Neural cell (in vitro differentiated cells): ENCODE results near the gene DDX1. TPM values are rescaled to one million over a fixed set of nuclear protein-coding genes. Genes with fewer than 3 reads are reported as not detected.

Source experiments
- H2AFZ ChIP-seq: fragments of 200-600, 300-800 bp; sonication (generic), shearing (Covaris generic); 2 replicates; pipeline ENCODE4 v1.6.0; 2014; ENCODE audit warnings: low read depth, mild to moderate bottlenecking, antibody characterized with exemption, low read length, moderate library complexity
- H3F3A ChIP-seq: fragments of 200-600 bp; shearing (Covaris generic); 2 replicates; pipeline ENCODE4 v1.6.1; 2016; ENCODE audit warnings: mild to moderate bottlenecking, moderate library complexity, mixed read lengths, antibody characterized with exemption, low read length; ENCODE audit not compliant: insufficient read depth, poor library complexity, severe bottlenecking
- H3K27ac ChIP-seq: fragments of 200-600, 300-800 bp; sonication (generic), shearing (Covaris generic); 2 replicates; pipeline ENCODE4 v1.5.1; 2014; ENCODE audit warnings: mild to moderate bottlenecking, low read length, moderate library complexity
- H3K27me3 ChIP-seq: fragments of 300-800, 200-600 bp; sonication (generic), shearing (Covaris generic); 2 replicates; pipeline ENCODE4 v1.6.0; 2014; ENCODE audit warnings: mild to moderate bottlenecking, low read depth, low read length, moderate library complexity; ENCODE audit not compliant: insufficient read depth
- H3K36me3 ChIP-seq: fragments of 300-800, 200-600 bp; sonication (generic), shearing (Covaris generic); 2 replicates; pipeline ENCODE4 v1.5.1; 2014; ENCODE audit warnings: mild to moderate bottlenecking, antibody characterized with exemption, low read length, moderate library complexity; ENCODE audit not compliant: insufficient read depth
- H3K4me2 ChIP-seq: fragments of 300-800, 200-600 bp; sonication (generic), shearing (Covaris generic); 2 replicates; pipeline ENCODE4 v1.6.0; 2014; ENCODE audit warnings: mild to moderate bottlenecking, low read length
- H3K4me3 ChIP-seq: fragments of 300-800, 200-600 bp; sonication (generic), shearing (Covaris generic); 2 replicates; pipeline ENCODE4 v1.5.1; 2014; ENCODE audit warnings: mild to moderate bottlenecking, low read length, moderate library complexity
- H3K79me2 ChIP-seq: fragments of 200-600 bp; shearing (Covaris generic); replicated peaks from 2 replicates; pipeline ENCODE4 v1.6.0; 2014; ENCODE audit warnings: mild to moderate bottlenecking, low read length, moderate library complexity; ENCODE audit not compliant: insufficient read depth
- H3K9ac ChIP-seq: fragments of 300-800, 200-600 bp; sonication (generic), shearing (Covaris generic); 2 replicates; pipeline ENCODE4 v1.6.1; 2016; ENCODE audit warnings: mild to moderate bottlenecking, low read length, mixed read lengths
- H3K9me2 ChIP-seq: fragments of 200-600 bp; shearing (Covaris generic); 2 replicates; pipeline ENCODE4 v1.6.1; 2016; ENCODE audit warnings: mild to moderate bottlenecking, low read length, mixed read lengths; ENCODE audit not compliant: insufficient read depth
- H3K9me3 ChIP-seq: fragments of 200-600, 300-800 bp; sonication (generic), shearing (Covaris generic); 2 replicates; pipeline ENCODE4 v1.6.1; 2016; ENCODE audit warnings: mild to moderate bottlenecking, mixed run types, low read length, moderate library complexity, mixed read lengths
- H4K20me1 ChIP-seq: fragments of 200-600 bp; shearing (Covaris generic); 2 replicates; pipeline ENCODE4 v1.6.1; 2016; ENCODE audit warnings: mild to moderate bottlenecking, mixed run types; ENCODE audit not compliant: insufficient read depth
- CTCF ChIP-seq: fragments of 450-650 bp; IDR thresholded peaks from 2 replicates; pipeline ENCODE4 v1.5.1; 2014; ENCODE audit warnings: antibody characterized with exemption, mild to moderate bottlenecking, moderate library complexity; ENCODE audit not compliant: poor library complexity, severe bottlenecking
- EP300 ChIP-seq: fragments of 450-650 bp; conservative IDR thresholded peaks from 2 replicates; pipeline ENCODE4 v1.6.1; 2014; ENCODE audit warnings: antibody characterized with exemption, mild to moderate bottlenecking, moderate library complexity; ENCODE audit not compliant: poor library complexity, severe bottlenecking
- EZH2 ChIP-seq: fragments of 200-600, 300-800 bp; shearing (Covaris generic), sonication (generic); IDR thresholded peaks from 2 replicates; pipeline ENCODE4 v1.6.1; 2014; ENCODE audit warnings: antibody characterized with exemption, low read length, borderline replicate concordance, mild to moderate bottlenecking; ENCODE audit not compliant: insufficient read depth, poor library complexity, severe bottlenecking
- MXI1 ChIP-seq: fragments of 450-650 bp; conservative IDR thresholded peaks from 2 replicates; pipeline ENCODE4 v1.6.1; 2014; ENCODE audit warnings: antibody characterized with exemption, mild to moderate bottlenecking; ENCODE audit not compliant: poor library complexity, severe bottlenecking
- POLR2AphosphoS5 ChIP-seq: IDR thresholded peaks from 2 replicates; pipeline ENCODE4 v1.6.1; 2012
- RAD21 ChIP-seq: fragments of 450-650 bp; conservative IDR thresholded peaks from 2 replicates; pipeline ENCODE4 v1.6.1; 2014; ENCODE audit warnings: antibody characterized with exemption, mild to moderate bottlenecking, moderate library complexity
- SMC3 ChIP-seq: fragments of 450-650 bp; conservative IDR thresholded peaks from 2 replicates; pipeline ENCODE4 v1.6.1; 2014; ENCODE audit warnings: antibody characterized with exemption, mild to moderate bottlenecking, moderate library complexity; ENCODE audit not compliant: poor library complexity
- TAF1 ChIP-seq: IDR thresholded peaks from 2 replicates; pipeline ENCODE4 v1.6.1; 2012; ENCODE audit warnings: low read depth
- polyA plus RNA-seq: library from polyadenylated mRNA; depleted of rRNA; stranded (reverse); fragments of >200 nt; gene quantifications from 2 replicates; pipeline ENCODE4 v1.2.3, GENCODE V29; 2014
- TF ChIP-seq, protein P1 (sequence below): IDR thresholded peaks from 2 replicates; pipeline ENCODE4 v1.6.1; 2012; ENCODE audit warnings: borderline replicate concordance

Gene DDX1
- polyA plus RNA-seq, 1 donor from 2014 or later: 159 TPM

- no peak overlapping the region for H3K4me3 ChIP-seq
- no peak overlapping the region for H2AFZ ChIP-seq
- no peaks in the 10 kb centered on the region for H3K27me3 ChIP-seq
- no peaks in the 10 kb centered on the region for H3K79me2 ChIP-seq
- no peaks in the 10 kb centered on the region for H3K36me3 ChIP-seq
- no peaks in the 10 kb centered on the region for H3K9me3 ChIP-seq
- no peaks in the 10 kb centered on the region for H3K9me2 ChIP-seq
- TF ChIP-seq RAD21 (no peak), TAF1 (no peak), MXI1 (no peak), EZH2 (no peak), SMC3 (no peak), POLR2AphosphoS5 (no peak), EP300 (no peak), CTCF (no peak)
- TF ChIP-seq, protein P1, sequence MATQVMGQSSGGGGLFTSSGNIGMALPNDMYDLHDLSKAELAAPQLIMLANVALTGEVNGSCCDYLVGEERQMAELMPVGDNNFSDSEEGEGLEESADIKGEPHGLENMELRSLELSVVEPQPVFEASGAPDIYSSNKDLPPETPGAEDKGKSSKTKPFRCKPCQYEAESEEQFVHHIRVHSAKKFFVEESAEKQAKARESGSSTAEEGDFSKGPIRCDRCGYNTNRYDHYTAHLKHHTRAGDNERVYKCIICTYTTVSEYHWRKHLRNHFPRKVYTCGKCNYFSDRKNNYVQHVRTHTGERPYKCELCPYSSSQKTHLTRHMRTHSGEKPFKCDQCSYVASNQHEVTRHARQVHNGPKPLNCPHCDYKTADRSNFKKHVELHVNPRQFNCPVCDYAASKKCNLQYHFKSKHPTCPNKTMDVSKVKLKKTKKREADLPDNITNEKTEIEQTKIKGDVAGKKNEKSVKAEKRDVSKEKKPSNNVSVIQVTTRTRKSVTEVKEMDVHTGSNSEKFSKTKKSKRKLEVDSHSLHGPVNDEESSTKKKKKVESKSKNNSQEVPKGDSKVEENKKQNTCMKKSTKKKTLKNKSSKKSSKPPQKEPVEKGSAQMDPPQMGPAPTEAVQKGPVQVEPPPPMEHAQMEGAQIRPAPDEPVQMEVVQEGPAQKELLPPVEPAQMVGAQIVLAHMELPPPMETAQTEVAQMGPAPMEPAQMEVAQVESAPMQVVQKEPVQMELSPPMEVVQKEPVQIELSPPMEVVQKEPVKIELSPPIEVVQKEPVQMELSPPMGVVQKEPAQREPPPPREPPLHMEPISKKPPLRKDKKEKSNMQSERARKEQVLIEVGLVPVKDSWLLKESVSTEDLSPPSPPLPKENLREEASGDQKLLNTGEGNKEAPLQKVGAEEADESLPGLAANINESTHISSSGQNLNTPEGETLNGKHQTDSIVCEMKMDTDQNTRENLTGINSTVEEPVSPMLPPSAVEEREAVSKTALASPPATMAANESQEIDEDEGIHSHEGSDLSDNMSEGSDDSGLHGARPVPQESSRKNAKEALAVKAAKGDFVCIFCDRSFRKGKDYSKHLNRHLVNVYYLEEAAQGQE: no peak
- no peak overlapping the region for H3K4me2 ChIP-seq
- no peak overlapping the region for H3K9ac ChIP-seq
- no peak overlapping the region for H3K27ac ChIP-seq
- H3F3A ChIP-seq: no peaks in the 10 kb centered on the region
- no peaks in the 10 kb centered on the region for H4K20me1 ChIP-seq
These were observed 21.6 kb upstream of the DDX1 start for GRCh38 chr2:15570104-15570503.

- no peak overlapping the region for H3K4me3 ChIP-seq
- no peak overlapping the region for H2AFZ ChIP-seq
- no peaks in the 10 kb centered on the region for H3K27me3 ChIP-seq
- no peaks in the 10 kb centered on the region for H3K9me3 ChIP-seq
- no peaks in the 10 kb centered on the region for H3K36me3 ChIP-seq
- no peaks in the 10 kb centered on the region for H3K79me2 ChIP-seq
- no peak overlapping the region for H3K4me2 ChIP-seq
- H4K20me1 ChIP-seq: no peaks in the 10 kb centered on the region
- no peak overlapping the region for H3K9ac ChIP-seq
- H3K9me2 ChIP-seq: no peaks in the 10 kb centered on the region
- no peaks in the 10 kb centered on the region for H3F3A ChIP-seq
- no peak overlapping the region for H3K27ac ChIP-seq
- TF ChIP-seq, protein P1: no peak
- TF ChIP-seq TAF1: no peak
These were observed 19.9 kb upstream of the DDX1 start for GRCh38 chr2:15571729-15572128.
